AG04450 (cell line): Measurements from ENCODE around the gene ADAMTSL5. TPM values are rescaled to one million over a fixed set of nuclear protein-coding genes. Genes with fewer than 3 reads are reported as not detected.

Experiments used
- CTCF ChIA-PET: fragments of 300-600, 350-600 bp; formaldehyde crosslinking; extraction: SDS; loops from one replicate; lab custom pipeline; 2022; ENCODE audit warnings: antibody characterized with exemption, inconsistent platforms; lab: Charles Lee
- POLR2A ChIA-PET: fragments of 350-600 bp; formaldehyde crosslinking; extraction: SDS; loops from one replicate; lab custom pipeline; 2021; ENCODE audit warnings: antibody characterized with exemption, inconsistent platforms; lab: Yijun Ruan, JAX
- DNase-seq: peaks from one replicate; pipeline ENCODE4 v3.0.0-alpha.2; 2011; ENCODE audit warnings: low read depth, low spot score
- H3K27ac ChIP-seq: one replicate; pipeline ENCODE4 v1.5.1; 2012; ENCODE audit warnings: low read depth, low read length, control low read depth
- H3K27me3 ChIP-seq: one replicate; pipeline ENCODE4 v1.6.0; 2012; ENCODE audit warnings: low read length; ENCODE audit not compliant: control insufficient read depth, insufficient read depth
- H3K4me3 ChIP-seq: 2 replicates; pipeline ENCODE4 v1.5.1; 2011; ENCODE audit warnings: mild to moderate bottlenecking, low read depth, low read length, control low read depth
- H3K9me3 ChIP-seq: 2 replicates; pipeline ENCODE4 v1.5.1; 2012; ENCODE audit warnings: low read length; ENCODE audit not compliant: control insufficient read depth, insufficient read depth
- CTCF ChIP-seq: IDR thresholded peaks from 2 replicates; pipeline ENCODE4 v1.5.1; 2011; ENCODE audit warnings: low read depth, low read length, control low read depth, inconsistent platforms
- polyA plus RNA-seq: library from polyadenylated mRNA; depleted of rRNA; stranded (reverse); fragments of >200 nt; gene quantifications from 2 replicates; pipeline ENCODE4 v1.2.3, GENCODE V29; 2011

ADAMTSL5 gene
- polyA plus RNA-seq, 1 experiment: 5.6 TPM

DNA sequence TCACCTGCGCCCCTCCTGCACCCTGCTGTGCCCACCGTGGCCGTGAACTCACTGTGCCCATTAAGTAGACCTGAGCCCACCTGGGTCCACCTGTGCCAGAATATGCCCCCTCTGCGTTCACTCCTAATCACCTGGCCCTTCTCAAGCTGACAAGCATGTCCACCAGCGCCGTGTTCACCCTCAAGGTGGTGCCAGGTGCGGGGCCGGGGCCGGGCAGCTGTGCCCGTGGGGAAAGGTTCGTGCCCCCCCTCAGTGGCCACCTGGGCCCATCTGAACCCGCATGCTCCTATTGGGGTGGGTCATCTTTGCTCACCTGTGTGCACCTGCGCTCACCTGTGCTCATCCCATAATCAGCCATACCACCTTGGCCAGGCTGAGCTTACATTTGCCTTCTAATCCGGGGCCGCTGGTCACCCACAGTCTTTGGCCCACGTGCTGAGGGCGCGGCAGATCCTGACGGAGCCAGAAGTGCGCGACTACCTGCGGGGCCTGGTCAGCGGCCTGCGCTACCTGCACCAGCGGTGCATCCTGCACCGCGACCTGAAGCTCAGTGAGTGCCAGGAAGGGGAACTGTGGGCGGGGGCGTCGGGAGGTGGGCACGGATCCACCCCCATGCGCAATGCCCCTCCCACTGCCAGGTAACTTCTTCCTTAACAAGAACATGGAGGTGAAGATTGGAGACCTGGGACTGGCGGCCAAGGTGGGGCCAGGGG is 13.4 kb upstream of the ADAMTSL5 start:
- Histone ChIP-seq H3K27me3 (peaks cover 27% of the 10 kb centered on the region), H3K27ac (no peak overlapping the region), H3K9me3 (peaks cover 5% of the 10 kb centered on the region; the same call in 1 of the 2 replicates), H3K4me3 (no peak overlapping the region)
- POLR2A ChIA-PET: no interaction called here
- CTCF ChIA-PET: no interaction called here
- TF ChIP-seq CTCF: no peak
- no peak for DNase-seq

DNA sequence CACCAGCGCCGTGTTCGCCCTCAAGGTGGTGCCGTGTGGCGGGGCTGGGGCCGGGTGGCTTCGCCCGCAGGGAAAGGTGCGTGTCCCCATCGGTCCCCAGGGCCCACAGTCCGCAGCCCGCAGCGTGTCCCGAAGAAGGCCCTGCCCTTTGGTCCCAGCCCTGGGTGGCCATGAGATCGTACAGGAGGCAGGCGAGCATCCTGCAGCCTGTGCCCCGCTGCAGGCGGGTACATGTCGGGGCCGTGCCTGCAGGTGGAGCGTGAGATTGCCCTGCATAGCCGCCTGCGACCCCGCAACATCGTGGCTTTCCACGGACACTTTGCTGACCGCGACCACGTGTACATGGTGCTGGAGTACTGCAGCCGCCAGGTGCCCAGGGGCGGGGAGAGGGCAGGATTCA is 12.5 kb upstream of the ADAMTSL5 start:
- Histone ChIP-seq H3K4me3 (no peak overlapping the region), H3K27me3 (peaks cover 27% of the 10 kb centered on the region), H3K9me3 (peaks cover 5% of the 10 kb centered on the region; the same call in 1 of the 2 replicates), H3K27ac (no peak overlapping the region)
- DNase-seq: no peak
- POLR2A ChIA-PET: interaction anchor here (0.6 kb wide), 1 partner anchor 47 kb away, joined by 5 read pairs; no protein-coding TSS in a partner anchor
- TF ChIP-seq CTCF: no peak
- CTCF ChIA-PET: no interaction called here

- Histone ChIP-seq H3K9me3 (peaks cover 5% of the 10 kb centered on the region; the same call in 1 of the 2 replicates), H3K27ac (no peak overlapping the region), H3K4me3 (no peak overlapping the region), H3K27me3 (peaks cover 27% of the 10 kb centered on the region)
- no peak for DNase-seq
- ChIA-PET CTCF (no interaction called here), POLR2A (interaction anchor here (0.6 kb wide), 1 partner anchor 48 kb away, joined by 5 read pairs; no protein-coding TSS in a partner anchor)
- TF ChIP-seq CTCF: no peak
These were observed 12.1 kb upstream of the ADAMTSL5 start for GRCh38 chr19:1524972-1525325.

GRCh38 chr19:1524287-1524971 is 11.6 kb upstream of the ADAMTSL5 start:
- H3K9me3 ChIP-seq: peaks cover 5% of the 10 kb centered on the region; the same call in 1 of the 2 replicates
- POLR2A ChIA-PET: no interaction called here
- CTCF ChIA-PET: no interaction called here
- no peak overlapping the region for H3K27ac ChIP-seq
- no peak for TF ChIP-seq CTCF
- DNase-seq: no peak
- no peak overlapping the region for H3K4me3 ChIP-seq
- H3K27me3 ChIP-seq: peaks cover 27% of the 10 kb centered on the region
